HepG2 (cell line): ENCODE measurements around the gene TIGAR. TPM values are rescaled to one million over a fixed set of nuclear protein-coding genes. Genes with fewer than 3 reads are reported as not detected.

ENCODE experiments used
- ATAC-seq: fragments of 200-7000 bp; cut with Tn5 transposase; 3 replicates; pipeline ENCODE4 v1.9.1; 2020; ENCODE audit warnings: mild to moderate bottlenecking, moderate library complexity
- BruUV-seq: library from RNA; stranded (reverse); fragments of 400-500 nt; replicated peaks from 2 replicates; lab custom pipeline; 2021; lab: Mats Ljungman, UMichigan
- CTCF ChIA-PET: fragments of 300-600 bp; formaldehyde crosslinking; extraction: SDS; loops from one replicate; lab custom pipeline; 2021; ENCODE audit warnings: low total read pairs, inconsistent platforms, low intra/inter-chr PET ratio; lab: Yijun Ruan, JAX
- POLR2A ChIA-PET: fragments of 350-600 bp; sonication (Branson Sonifier 250); formaldehyde crosslinking; loops from one replicate; lab custom pipeline; 2020; ENCODE audit warnings: antibody characterized with exemption, inconsistent platforms; lab: Yijun Ruan, JAX
- DNase-seq: peaks from one replicate; pipeline ENCODE4 v3.0.0-alpha.2; 2015; ENCODE audit warnings: low spot score
- FAIRE-seq: peaks from 3 replicates; lab custom pipeline; 2011; peaks lifted over from hg19 to GRCh38; lab: Jason Lieb, UNC
- H2AFZ ChIP-seq: one replicate; pipeline ENCODE4 v1.6.1; 2011; ENCODE audit warnings: low read length, inconsistent platforms
- H3K27ac ChIP-seq: fragments of 300-600 bp; 3 replicates; pipeline ENCODE4 v1.8.0; 2011; ENCODE audit warnings: mixed run types, mild to moderate bottlenecking, mixed read lengths, low read length, inconsistent platforms; ENCODE audit not compliant: insufficient read depth; ENCODE audit errors: extremely low read length
- H3K27me3 ChIP-seq, 2 experiments: fragments of 200-600 bp in 1 of 2; 2 replicates in 1 of 2; 3 replicates in 1 of 2; pipeline versions ENCODE4 v1.6.0 to v1.8.0; 2011; ENCODE audit warnings: low read length in 2 of 2, mild to moderate bottlenecking in 2 of 2, moderate library complexity in 2 of 2, inconsistent platforms in 1 of 2; ENCODE audit not compliant: insufficient read depth in 2 of 2, control insufficient read depth in 1 of 2
- H3K36me3 ChIP-seq, 2 experiments: fragments of 200-600 bp in 1 of 2; replicated peaks in 1 of 2; 2 replicates in 1 of 2; 3 replicates in 1 of 2; pipeline versions ENCODE4 v1.5.1 to v1.8.0; 2011; ENCODE audit warnings: low read length in 2 of 2, inconsistent platforms in 1 of 2; ENCODE audit not compliant: insufficient read depth in 2 of 2, control insufficient read depth in 1 of 2
- H3K4me1 ChIP-seq: 2 replicates; pipeline ENCODE4 v1.5.1; 2012; ENCODE audit warnings: low read length, inconsistent platforms; ENCODE audit not compliant: insufficient read depth
- H3K4me2 ChIP-seq: 2 replicates; pipeline ENCODE4 v1.6.0; 2011; ENCODE audit warnings: low read depth, low read length, inconsistent platforms
- H3K4me3 ChIP-seq, 3 experiments: fragments of 200-600 bp in 1 of 3; sonication (generic), shearing (Covaris generic) in 1 of 3; replicated peaks in 1 of 3; 2 replicates each; pipeline ENCODE4 v1.5.1; 2011 to 2016; ENCODE audit warnings: low read length in 3 of 3, inconsistent platforms in 2 of 3, low read depth in 2 of 3, mild to moderate bottlenecking in 2 of 3, control low read depth in 1 of 3, mixed read lengths in 1 of 3; ENCODE audit not compliant: insufficient read depth in 1 of 3
- H3K79me2 ChIP-seq: one replicate; pipeline ENCODE4 v1.6.1; 2011; ENCODE audit warnings: low read length, inconsistent platforms; ENCODE audit not compliant: insufficient read depth
- H3K9ac ChIP-seq: 2 replicates; pipeline ENCODE4 v1.6.0; 2011; ENCODE audit warnings: mild to moderate bottlenecking, low read depth, low read length, inconsistent platforms; ENCODE audit not compliant: insufficient read depth
- H3K9me3 ChIP-seq: 2 replicates; pipeline ENCODE4 v1.5.1; 2012; ENCODE audit warnings: mild to moderate bottlenecking, low read length
- H4K20me1 ChIP-seq: 2 replicates; pipeline ENCODE4 v1.6.0; 2011; ENCODE audit warnings: inconsistent platforms, mild to moderate bottlenecking, low read length, moderate library complexity; ENCODE audit not compliant: insufficient read depth
- CENPX ChIP-seq: sonication (generic); formaldehyde crosslinking; IDR thresholded peaks from 2 replicates; pipeline ENCODE4 v1.9.0; 2021; ENCODE audit warnings: mild to moderate bottlenecking, missing genetic modification reagents, moderate library complexity
- ESRRA ChIP-seq: sonication (generic); formaldehyde crosslinking; IDR thresholded peaks from 2 replicates; pipeline ENCODE4 v1.5.1; 2020; ENCODE audit warnings: mild to moderate bottlenecking, low read depth, missing genetic modification reagents
- HNF4A ChIP-seq: sonication (generic); formaldehyde crosslinking; IDR thresholded peaks from 2 replicates; pipeline ENCODE4 v1.4.0; 2020; ENCODE audit warnings: missing genetic modification reagents
- HNF4G ChIP-seq, 2 experiments: sonication (generic) in 1 of 2; formaldehyde crosslinking in 1 of 2; IDR thresholded peaks; 2 replicates each; pipeline versions ENCODE4 v1.4.0 to v1.6.1; 2011 to 2020; ENCODE audit warnings: borderline replicate concordance in 2 of 2, low read depth in 2 of 2, mild to moderate bottlenecking in 2 of 2, low read length in 1 of 2, missing genetic modification reagents in 1 of 2, moderate library complexity in 1 of 2
- ZNF569 ChIP-seq: sonication (generic); formaldehyde crosslinking; IDR thresholded peaks from 2 replicates; pipeline ENCODE4 v1.5.0; 2020; ENCODE audit warnings: mild to moderate bottlenecking, missing genetic modification reagents, moderate library complexity, borderline replicate concordance
- WGBS: methylation state at CpG from one replicate; pipeline ENCODE4 v1.1.6; 2017; ENCODE audit warnings: low lambda C conversion rate; 5-methylcytosine and 5-hydroxymethylcytosine counted together
- in situ Hi-C: cut with HindIII; loops from 2 replicates; pipeline ENCODE4 v1.10.0; 2017; ENCODE audit warnings: low pct_unique_long_range_greater_than_20kb; ENCODE audit not compliant: extremely low pct_ligation_motif_present
- intact Hi-C: fragments of 100-400 bp; cut with micrococcal nuclease; formaldehyde crosslinking; loops from one replicate; pipeline ENCODE4 v1.10.0; 2022; ENCODE audit not compliant: unreplicated experiment
- polyA plus RNA-seq, 8 experiments: library from polyadenylated mRNA; depleted of rRNA in 3 of 8; stranded (reverse) in 7 of 8; unstranded in 1 of 8; fragments of >200 nt; fragmentation: Illumina TruSeq in 4 of 8; extraction: Trizol in 4 of 8; gene quantifications; 2 replicates each; pipeline versions ENCODE4 v1.2.1 to v1.2.3, GENCODE V29; 2011 to 2016; ENCODE audit warnings: low read depth in 4 of 8, missing spikeins in 1 of 8, mixed read lengths in 1 of 8; ENCODE audit not compliant: insufficient read depth in 1 of 8
- total RNA-seq, 5 experiments: library from RNA; depleted of rRNA; stranded (reverse); fragments of >200 nt; fragmentation: Illumina TruSeq; extraction: Trizol; gene quantifications; 2 replicates each; pipeline ENCODE4 v1.2.3, GENCODE V29; 2016; ENCODE audit warnings: low read depth in 1 of 5
- TF ChIP-seq, protein P1 (sequence below): sonication (generic); formaldehyde crosslinking; IDR thresholded peaks from 2 replicates; pipeline ENCODE4 v1.5.0; 2020; ENCODE audit warnings: mild to moderate bottlenecking, missing genetic modification reagents, moderate library complexity

TIGAR gene
- total and polyA plus RNA-seq, 2 of the 13 experiments (the other 11 are each of a cell fraction or from before 2014, with no cell fraction given) = 2.6 to 21.8 TPM

DNA sequence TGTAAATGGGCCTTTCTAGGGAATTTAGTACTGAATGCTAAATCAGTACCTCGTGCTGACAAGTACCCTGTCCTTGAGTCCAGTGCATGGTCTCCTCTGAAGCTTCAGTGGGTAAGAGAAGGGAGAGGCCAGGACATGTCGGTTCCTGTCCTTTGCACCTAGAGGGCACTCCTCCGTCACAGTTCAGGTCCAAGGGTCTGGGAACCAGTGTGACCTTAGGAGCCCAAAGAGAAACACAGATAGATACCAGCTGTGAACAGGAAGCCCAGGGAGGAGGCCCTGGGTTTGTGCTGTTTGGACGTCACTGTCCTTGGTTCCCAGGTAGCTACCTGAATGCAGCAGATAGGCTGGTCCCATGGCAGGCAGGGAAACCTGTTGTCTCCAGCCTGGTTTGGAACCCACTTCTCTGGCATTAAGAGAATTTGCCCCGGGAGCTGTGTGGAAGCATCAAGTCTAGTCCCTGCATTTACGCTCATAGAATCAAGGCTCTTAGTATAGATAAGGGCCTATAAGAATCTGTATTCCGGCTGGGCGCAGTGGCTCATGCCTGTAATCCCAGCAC, 62.4 kb downstream of the TIGAR start:
- no peaks in the 10 kb centered on the region for H4K20me1 ChIP-seq
- H3K4me2 ChIP-seq = no peak overlapping the region
- peaks cover 14% of the 10 kb centered on the region; the same call in 1 of the 2 replicates for H3K4me1 ChIP-seq
- FAIRE-seq (no peak), DNase-seq (peak; percentile 21), ATAC-seq (peak; percentile 62; the same call in 2 of the 3 replicates)
- peaks cover 0 to 5% of the 10 kb centered on the region in 2 experiments; a peak in 2 of 5 replicates for H3K27me3 ChIP-seq
- H3K4me3 ChIP-seq = no peak overlapping the region
- H3K9ac ChIP-seq = no peak overlapping the region
- no peaks in the 10 kb centered on the region for H3K36me3 ChIP-seq
- no peaks in the 10 kb centered on the region for H3K9me3 ChIP-seq
- no peak overlapping the region for H2AFZ ChIP-seq
- BruUV-seq = no TSS peak
- no peaks in the 10 kb centered on the region for H3K79me2 ChIP-seq
- no peak overlapping the region for H3K27ac ChIP-seq
- TF ChIP-seq, protein P1, sequence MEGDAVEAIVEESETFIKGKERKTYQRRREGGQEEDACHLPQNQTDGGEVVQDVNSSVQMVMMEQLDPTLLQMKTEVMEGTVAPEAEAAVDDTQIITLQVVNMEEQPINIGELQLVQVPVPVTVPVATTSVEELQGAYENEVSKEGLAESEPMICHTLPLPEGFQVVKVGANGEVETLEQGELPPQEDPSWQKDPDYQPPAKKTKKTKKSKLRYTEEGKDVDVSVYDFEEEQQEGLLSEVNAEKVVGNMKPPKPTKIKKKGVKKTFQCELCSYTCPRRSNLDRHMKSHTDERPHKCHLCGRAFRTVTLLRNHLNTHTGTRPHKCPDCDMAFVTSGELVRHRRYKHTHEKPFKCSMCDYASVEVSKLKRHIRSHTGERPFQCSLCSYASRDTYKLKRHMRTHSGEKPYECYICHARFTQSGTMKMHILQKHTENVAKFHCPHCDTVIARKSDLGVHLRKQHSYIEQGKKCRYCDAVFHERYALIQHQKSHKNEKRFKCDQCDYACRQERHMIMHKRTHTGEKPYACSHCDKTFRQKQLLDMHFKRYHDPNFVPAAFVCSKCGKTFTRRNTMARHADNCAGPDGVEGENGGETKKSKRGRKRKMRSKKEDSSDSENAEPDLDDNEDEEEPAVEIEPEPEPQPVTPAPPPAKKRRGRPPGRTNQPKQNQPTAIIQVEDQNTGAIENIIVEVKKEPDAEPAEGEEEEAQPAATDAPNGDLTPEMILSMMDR (CRISPR knock-in tag) = peak; percentile 54
- TF ChIP-seq HNF4G (IDR thresholded peaks at IDR 0.05; ENCODE audit: borderline replicate concordance, low read depth, low read length) = 0 out of 2 replicates have a peak, but pooled peaks have one; percentile 11
- TF ChIP-seq HNF4G (CRISPR knock-in tag; IDR thresholded peaks at IDR 0.05; ENCODE audit: borderline replicate concordance, low read depth) = no peak
- TF ChIP-seq ESRRA (CRISPR knock-in tag) = 0 out of 2 replicates have a peak, but pooled peaks have one; percentile 21
- TF ChIP-seq CENPX = no peak
- no peak for TF ChIP-seq ZNF569 (CRISPR knock-in tag)
- peak; percentile 39; the same call in 1 of the 2 replicates for TF ChIP-seq HNF4A (CRISPR knock-in tag)
- in situ Hi-C loops (no loop called here), intact Hi-C loops (no loop called here)
- POLR2A ChIA-PET = no interaction called here
- 33% methylated on average over 5 of the region's 8 CpGs for WGBS
- CTCF ChIA-PET = no interaction called here
